Measurements from ENCODE around the gene SEC61B.

GRCh38 chr9:99189887-99190596, 32.0 kb upstream of the SEC61B start:
- TF ChIP-seq CTCF (IDR thresholded peaks at IDR 0.05): no peak
- no peak for TF ChIP-seq ZFX (IDR thresholded peaks at IDR 0.05; ENCODE audit: borderline replicate concordance)

Measured in 22Rv1 (cell line).